ENCODE measurements around the gene TACC3.

The TACC3 gene

DNA sequence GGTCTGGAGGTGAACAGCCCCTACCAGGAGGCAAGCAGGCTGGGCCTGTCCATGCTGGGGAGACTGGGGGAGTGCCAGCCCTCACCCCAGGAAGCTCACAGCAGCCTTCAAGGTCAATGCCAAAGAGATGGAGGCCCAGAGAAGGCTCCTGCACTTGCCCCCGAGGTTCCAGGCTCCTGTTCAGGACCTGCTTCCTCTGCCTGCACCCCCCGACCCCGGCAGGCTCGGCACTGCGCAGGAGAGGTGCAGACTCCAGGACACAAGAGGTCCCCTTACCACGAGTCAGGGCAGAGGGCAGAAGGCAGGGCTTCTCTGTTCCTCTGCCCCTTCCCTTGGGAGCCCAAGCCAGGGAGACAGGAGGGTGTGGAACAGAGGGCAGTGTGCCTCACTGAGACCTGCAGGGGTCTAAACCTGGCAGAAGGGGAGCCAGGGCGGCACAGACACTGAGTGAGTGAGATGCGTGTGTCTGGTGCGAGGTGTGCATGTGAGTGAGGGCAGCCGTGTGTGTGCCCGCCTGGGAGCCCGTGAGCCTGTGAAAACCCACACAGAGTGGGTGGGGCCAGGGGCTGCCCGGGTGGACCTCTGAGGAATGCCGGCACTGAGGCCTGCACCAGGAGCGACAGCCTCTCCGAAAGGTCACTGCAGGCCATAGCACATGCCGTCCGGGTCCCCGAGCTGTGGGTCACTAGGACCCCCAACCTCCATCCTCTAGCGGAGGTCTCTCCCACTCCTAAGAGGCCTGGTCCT, 41.1 kb downstream of the TACC3 start:
- DNase-seq: no peak

DNA sequence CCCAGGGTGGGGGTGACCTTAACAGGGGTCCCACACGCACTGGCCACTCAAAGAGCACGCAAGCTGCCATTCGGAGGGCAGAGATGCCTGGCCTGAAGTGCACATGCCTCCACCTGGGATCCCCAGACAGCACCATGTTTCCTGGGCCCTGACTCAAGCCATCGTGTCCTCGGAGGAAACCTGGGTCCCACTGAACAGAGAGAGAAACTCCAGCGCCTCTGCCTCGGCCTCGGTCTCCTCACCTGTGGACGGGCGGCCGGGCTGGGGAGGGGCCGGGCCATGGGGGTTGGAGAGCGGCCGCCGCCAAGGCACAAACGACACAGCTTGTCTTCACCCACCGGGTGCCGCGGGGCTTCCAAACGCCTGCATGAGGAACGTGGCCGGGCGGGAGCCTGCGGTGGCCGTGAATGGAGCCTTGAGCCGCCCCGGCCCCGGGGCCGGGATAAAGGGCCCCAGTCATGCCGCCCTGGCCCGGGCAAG, 41.8 kb downstream of the TACC3 start:
- no peak for DNase-seq

DNA sequence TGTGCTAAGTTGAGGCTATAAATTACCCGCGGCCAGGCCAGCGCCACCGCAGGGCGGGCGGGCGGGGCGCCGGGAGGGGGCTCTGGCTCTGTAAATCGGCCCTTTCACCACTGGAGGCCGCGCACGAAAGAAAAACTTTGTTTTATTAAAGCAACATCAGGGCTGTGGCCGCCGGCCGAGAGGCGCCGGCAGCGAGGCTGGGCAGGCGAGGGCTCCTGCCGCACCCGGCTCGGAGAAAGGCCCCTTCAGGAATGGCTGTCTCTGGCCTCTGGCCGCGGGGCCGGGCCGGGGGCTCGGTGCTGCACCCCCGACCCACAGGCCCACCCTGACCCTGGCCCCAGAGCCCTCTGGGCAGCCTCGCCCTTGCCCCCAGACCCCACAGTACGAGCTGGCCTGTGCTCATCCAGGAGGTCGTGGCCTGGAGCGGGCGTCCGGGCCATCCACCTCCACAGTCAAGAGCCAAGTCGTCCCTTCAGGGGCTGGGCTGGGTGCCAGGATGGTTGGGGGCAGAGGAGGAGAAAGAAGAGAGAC, 42.3 kb downstream of the TACC3 start:
- DNase-seq: peak; percentile 25

- DNase-seq: no peak
Measured at GRCh38 chr4:1764670-1765069, 43.3 kb downstream of the TACC3 start.

DNA sequence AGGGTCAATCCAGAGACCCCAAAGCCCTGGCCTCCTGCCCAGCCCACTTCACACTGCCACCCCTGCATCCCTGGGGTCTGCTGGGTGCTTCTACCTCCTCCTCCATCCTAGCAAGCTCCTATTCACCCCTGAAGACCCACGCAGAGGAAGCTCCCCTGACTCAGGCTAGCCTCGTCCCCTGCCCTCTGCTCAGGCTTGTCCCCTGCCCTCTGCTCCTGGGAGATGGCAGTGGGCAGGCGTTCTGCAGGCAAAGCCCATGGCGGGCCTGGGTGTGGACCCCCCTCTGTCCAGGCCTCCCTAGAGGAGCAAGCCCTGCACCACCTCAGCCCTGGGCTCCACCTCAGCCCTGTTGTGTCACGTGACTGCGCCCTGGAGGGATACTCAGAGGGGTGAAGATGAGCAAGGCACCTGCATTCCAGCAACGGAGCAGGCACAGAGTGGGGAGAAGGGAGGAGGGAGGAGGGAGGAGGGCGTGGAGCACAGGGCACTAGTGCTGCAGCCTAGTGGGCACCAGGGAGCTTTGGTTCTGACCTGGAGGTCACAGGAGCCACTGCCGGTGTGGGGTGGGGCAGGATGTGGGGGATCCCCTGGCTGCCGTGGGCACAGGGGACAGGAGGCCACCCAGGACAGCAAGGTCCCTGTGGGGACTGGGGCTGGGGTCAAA, 44.2 kb downstream of the TACC3 start:
- DNase-seq: no peak

GRCh38 chr4:1766106-1767060, 45.1 kb downstream of the TACC3 start:
- DNase-seq: no peak

GRCh38 chr4:1767061-1767769, 45.9 kb downstream of the TACC3 start:
- peak; percentile 60 for DNase-seq

DNA sequence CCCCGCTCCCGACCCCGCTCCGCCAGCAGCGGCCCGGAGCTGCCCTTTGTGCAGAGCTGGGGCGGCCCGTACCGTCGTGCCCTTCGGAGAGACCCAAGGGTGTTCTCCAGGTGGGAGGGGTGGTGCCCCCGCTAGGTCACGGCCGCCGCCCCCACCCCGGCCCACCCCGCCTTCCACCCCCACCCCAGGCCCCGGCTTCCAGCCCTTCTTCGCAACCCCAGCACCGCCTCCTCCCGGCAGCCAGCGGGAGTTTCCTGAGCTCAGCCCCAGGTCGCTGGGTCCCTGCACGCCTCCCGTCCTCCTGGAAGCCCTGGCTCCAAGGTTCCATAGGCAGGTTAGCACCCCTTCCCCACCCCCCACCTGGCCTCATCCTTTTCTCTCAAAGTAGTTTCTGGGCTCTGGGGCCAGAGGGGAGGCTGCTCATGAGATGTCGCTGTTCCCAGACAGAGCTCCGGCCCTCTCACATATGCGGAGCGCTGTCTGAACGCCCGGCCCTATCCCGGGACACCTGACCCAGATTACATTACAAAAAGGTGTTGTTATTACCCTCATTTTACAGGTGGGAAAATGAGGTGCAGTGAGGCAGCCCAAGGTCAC, 46.5 kb downstream of the TACC3 start:
- DNase-seq: peak; percentile 49

DNA sequence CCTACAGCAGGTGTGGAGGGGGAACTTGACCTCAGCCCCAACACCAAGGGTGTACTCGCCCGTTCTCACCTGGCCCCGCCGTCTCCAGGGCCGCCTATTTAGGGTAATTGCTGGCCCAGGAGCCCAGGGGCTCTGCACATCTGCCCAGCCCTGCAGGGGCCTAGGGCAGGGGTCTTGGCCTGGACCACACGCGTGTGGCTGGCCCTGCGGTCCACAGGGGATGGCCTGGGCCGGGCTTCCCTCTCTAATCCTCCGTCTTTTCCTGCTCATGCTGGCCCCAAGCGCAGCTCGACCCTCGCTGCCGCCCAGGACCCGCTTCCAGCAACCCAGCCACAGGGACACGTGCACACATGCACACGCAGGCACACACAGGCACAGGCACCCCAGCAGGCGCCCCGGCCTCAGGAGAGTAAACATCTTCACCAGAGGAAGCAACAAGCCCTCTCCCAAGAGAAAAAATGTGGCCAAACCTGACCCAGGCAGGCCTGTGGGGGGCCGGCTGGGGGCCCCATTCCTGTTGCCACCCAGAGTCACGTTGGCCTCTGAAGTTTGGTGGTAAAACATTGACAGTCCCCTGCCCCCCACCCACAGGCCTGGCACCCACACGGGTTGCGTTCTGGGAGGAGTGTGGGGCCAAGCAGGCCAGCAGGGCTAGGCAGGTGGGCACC, 47.2 kb downstream of the TACC3 start:
- no peak for DNase-seq

DNA sequence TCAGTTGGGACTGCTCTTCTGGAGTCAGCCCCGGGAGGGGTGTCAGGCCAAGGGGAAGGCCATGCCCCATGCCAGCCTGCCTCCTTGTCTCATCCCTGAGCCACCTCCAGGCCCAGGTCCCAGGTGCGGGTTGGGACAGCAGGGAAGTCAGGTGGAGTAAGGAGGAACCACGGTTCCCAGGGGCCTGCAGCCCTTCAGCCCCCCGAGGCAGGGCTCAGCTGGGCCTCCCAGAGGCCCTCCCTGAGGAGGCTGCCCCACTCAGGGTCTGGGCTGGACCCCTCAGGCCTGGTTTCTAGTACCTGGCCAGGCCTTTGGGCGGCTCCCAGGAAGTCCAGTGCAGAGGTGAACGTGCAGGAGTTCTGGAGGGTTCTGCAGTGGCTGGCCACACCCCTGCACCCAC, 48.4 kb downstream of the TACC3 start:
- DNase-seq: no peak

- no peak for DNase-seq
Measured at GRCh38 chr4:1770245-1770644, 48.9 kb downstream of the TACC3 start.

DNA sequence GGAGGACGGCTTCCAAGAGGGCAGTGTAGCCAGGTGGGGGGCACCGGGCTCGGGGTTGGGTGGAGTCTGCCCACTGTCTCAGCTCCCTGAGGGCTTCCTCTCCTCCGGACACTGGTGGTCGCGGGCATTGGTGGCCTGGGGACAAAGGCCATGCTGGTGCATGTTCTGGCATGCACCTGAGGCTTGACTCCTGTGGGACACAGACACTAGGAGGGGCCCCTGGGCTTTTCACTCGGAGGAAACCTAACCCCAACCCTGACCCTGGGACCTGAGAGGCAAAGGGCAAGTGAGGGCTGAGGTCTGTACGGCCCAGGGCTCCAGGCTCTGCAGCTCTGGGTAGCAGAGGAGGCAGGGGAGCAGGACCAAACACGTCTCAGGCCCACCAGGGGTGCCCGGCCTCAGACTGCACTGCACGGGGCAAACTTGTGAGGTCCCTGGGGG, 49.5 kb downstream of the TACC3 start:
- no peak for DNase-seq

- no peak for DNase-seq
Measured at GRCh38 chr4:1771555-1772305, 50.4 kb downstream of the TACC3 start.

DNA sequence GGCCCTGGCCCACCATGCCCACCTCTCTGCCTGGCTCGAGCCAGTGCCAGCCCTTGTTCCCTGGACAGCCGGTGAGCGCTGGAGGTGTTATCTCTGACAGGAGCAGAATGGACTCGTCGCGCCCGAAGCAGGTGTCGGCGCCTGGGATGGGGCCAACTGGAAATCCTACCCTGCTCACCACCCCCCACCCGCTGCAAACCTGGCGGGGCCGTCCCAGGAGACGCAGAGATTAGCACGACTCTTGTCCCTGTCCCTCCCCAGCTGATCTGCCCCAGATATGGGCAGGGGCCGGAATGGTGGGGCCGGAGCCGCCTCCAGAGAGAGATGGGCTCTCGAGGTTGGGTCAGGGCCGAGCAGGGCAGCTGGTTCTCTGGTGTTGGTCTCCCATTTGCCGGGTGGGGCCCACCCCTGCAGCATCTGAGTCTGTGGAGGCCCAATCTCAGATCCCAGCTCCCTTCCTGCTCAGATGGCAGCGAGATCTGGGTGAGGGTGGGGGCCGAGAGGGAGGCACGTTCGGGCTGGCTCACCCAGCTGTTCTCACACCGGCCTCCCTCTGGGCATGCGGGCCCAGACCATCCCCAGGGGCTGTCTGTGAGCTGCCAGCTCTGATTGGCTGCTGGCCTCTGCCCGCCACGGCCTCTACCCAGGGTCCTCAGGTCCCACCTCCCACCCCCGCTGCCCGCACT, 51.7 kb downstream of the TACC3 start:
- peak; percentile 51 for DNase-seq

DNA sequence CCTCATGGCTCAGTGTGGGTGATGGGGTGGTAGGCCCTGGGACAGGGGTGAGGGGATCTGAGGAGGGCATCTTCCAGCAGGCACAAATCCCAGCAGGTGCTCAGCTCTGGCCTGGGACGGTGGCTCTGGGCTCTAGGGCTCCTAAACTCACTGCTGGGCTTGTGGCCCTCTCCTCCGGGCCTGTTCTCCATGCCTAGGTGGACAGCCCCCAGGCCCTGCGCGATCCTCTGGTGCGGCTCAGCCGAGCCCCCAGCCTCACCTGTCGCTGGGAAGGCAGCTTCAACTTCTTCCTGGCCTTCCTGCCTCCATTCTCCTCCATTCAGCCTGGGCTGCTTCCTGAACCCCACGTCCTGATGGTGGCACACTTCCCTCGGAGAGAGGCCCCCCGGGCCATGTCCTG, 52.4 kb downstream of the TACC3 start:
- DNase-seq: no peak

DNA sequence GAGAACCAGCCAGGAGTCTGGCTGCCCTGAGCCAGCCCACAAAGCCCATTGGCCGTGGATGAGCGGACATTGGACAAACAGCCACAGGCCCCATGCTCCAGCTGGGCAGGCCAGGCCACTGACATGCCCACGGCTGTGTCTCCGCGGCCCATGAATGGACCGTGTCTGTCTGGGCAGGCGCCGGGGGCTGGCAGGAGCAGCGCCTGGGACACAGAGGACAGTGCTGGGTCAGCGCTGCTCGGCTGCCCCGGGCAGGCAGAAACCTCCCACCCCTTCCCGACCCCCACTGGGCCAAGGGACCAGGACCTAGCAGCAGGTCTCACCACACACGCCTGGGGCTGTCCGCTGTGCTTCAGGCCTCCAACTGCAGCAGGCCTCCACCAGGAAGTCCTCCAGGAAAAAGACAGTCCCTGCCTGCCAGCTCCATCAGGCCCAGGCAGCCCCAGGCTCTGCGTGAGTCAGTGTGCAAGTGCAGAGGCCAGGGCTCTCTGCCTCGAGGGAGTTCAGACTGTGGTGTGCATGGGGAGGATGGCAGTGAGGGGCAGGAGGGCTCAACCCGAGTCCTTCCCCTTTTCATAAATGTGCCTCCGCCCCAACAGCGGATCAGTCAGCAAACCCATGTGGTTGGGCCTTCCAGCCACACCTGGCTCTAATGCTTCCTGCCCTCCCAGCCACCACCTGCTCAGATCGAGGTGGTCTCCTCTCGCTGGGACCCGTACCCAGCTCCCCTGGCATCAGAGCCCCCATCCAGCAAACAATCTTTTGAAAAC, 54.6 kb downstream of the TACC3 start:
- no peak for DNase-seq

- no peak for DNase-seq
Measured at GRCh38 chr4:1776521-1777161, 55.3 kb downstream of the TACC3 start.

DNA sequence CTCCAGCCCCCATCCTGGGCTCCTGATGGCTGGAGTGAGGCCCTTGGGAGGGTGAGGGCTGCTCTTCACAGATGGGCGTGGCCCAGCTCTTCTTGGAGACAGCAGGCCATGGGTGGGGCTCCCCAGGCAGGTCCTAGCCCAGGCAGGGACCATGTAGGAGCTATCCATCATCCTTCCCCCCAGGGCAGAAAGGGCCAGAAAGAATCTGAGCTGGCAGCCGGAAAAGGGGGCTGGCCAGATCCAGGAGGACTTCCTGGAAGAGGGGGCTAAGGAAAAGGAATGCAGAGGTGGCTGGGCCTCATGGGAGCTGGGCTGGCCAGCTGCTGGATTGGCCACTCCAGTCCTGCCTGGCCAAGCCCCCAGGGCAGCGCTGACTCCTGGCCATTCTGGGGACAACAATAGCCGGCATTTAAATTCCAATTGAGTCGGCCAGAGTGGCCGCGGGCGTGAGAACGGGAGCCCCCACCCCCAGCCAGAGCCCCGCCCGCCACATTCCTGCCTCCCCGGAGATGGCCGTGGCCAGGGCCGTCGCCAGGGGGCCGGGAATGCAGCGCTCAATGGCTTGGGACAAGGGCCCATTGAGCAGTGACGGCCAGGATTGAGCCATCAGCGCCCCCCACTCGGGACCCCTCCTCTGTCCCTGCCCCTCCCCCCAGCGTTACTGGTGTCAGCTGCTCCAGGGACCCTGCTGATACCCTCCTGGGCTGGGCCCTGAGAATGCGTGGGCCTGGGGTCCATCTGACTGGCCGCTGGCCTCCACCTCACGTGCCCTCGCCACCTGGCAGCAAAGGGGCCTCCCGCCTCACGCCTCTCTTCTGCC, 56.7 kb downstream of the TACC3 start:
- peak; percentile 61 for DNase-seq

All from NCI-H69 (cell line).